Stimulated activated CD4-positive, alpha-beta T cell treated with anti-CD3 and anti-CD28 coated beads, Interleukin-2, amount 100 ng/mL, for 24 hours (primary cell): ENCODE data around the gene MATR3.
"Not testable (repeated sequence)": the region's sequence is repeated elsewhere in the genome, so short reads cannot be mapped to it uniquely, and the experiment has no call there.

Experiments
- DNase-seq, 2 donors: peaks; one replicate each; pipeline ENCODE4 v3.0.0-alpha.2; 2020

The MATR3 gene

GRCh38 chr5:139293507-139294373 is at the start of gene MATR3:
TSS of gene MATR3 (plus strand) at chr5:139293740. CDS start at chr5:139307416, 13,676 bp downstream.
- peak; percentile 94 to 95 for DNase-seq

GRCh38 chr5:139245637-139246339 is 47.8 kb upstream of the MATR3 start:
- no peak for DNase-seq

- DNase-seq: peak; percentile 67 to 68
Observed at GRCh38 chr5:139246394-139246793, 47.1 kb upstream of the MATR3 start.

- no peak for DNase-seq
Observed at GRCh38 chr5:139248826-139249453, 44.6 kb upstream of the MATR3 start.

- DNase-seq: peak; percentile 39 to 41
Observed at GRCh38 chr5:139251281-139251687, 42.3 kb upstream of the MATR3 start.

- DNase-seq: no peak
Observed at GRCh38 chr5:139251695-139252288, 41.7 kb upstream of the MATR3 start.

GRCh38 chr5:139253115-139253514 is 40.4 kb upstream of the MATR3 start:
- DNase-seq: no peak

- DNase-seq: no peak
Observed at GRCh38 chr5:139256820-139257219, 36.7 kb upstream of the MATR3 start.

GRCh38 chr5:139262059-139262741 is 31.3 kb upstream of the MATR3 start:
- no peak for DNase-seq

GRCh38 chr5:139262742-139263445 is 30.6 kb upstream of the MATR3 start:
- peak; percentile 71 for DNase-seq

- no peak for DNase-seq
Observed at GRCh38 chr5:139263536-139263935, 30.0 kb upstream of the MATR3 start.

GRCh38 chr5:139263946-139264345 is 29.6 kb upstream of the MATR3 start:
- no peak for DNase-seq

- no peak for DNase-seq
Observed at GRCh38 chr5:139265001-139265400, 28.5 kb upstream of the MATR3 start.

- no peak for DNase-seq
Observed at GRCh38 chr5:139266236-139266635, 27.3 kb upstream of the MATR3 start.

GRCh38 chr5:139267481-139267880 is 26.1 kb upstream of the MATR3 start:
- DNase-seq: no peak

GRCh38 chr5:139268364-139269202 is 25.0 kb upstream of the MATR3 start:
- no peak for DNase-seq

- not testable (repeated sequence) for DNase-seq
Observed at GRCh38 chr5:139270718-139271117, 22.8 kb upstream of the MATR3 start.

GRCh38 chr5:139271201-139272027 is 22.1 kb upstream of the MATR3 start:
- DNase-seq: no peak

GRCh38 chr5:139272471-139273321 is 20.8 kb upstream of the MATR3 start:
- no peak for DNase-seq
